H54 (cell line): ENCODE results near the gene LRMDA.

ENCODE experiments used
- DNase-seq: peaks from one replicate; pipeline ENCODE4 v3.0.0; 2011; ENCODE audit warnings: low spot score, mixed read lengths; ENCODE audit not compliant: insufficient read length
- FAIRE-seq: peaks from 3 replicates; lab custom pipeline; 2011; peaks lifted over from hg19 to GRCh38; lab: Jason Lieb, UNC
- POLR2A ChIP-seq: IDR thresholded peaks from 2 replicates; pipeline ENCODE4 v1.6.1; 2011; ENCODE audit warnings: low read depth, mild to moderate bottlenecking, low read length

LRMDA gene

DNA sequence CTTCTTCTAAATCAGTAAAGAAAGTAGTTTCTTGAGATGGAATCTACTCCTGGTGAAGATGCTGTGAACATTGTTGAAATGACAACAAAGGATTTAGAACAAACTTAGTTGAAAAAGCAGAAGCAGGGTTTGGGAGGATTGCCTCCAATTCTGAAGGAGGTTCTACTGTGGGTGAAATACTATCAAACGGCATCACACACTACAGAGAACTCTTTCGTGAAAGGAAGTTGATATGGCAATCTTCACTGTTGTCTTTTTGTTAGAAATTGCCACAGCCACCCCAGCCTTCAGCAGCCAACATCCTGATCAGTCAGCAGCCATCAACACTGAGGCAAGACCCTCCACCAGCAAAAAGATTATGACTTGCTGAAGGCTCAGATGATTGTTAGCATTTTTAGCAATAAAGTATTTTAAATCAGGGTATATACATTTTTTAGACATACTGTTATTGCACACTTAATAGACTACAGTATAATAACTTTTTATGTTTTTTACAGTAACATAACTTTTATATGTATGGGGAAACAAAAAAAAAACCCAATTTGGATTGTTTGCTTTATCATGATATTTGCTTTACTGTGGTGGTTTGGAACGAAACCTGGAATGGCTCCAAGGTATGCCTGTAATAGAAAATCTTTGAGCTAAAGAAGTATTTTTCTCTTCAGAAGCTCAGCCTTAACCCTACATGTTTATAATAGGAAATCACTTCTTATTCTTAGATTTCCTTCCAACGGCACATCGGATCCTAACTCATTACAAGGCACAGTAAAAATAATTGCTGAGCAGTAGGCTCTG lies 257.3 kb downstream of the LRMDA start:
- FAIRE-seq, result no peak
- TF ChIP-seq POLR2A, result no peak
- DNase-seq, result no peak

DNA sequence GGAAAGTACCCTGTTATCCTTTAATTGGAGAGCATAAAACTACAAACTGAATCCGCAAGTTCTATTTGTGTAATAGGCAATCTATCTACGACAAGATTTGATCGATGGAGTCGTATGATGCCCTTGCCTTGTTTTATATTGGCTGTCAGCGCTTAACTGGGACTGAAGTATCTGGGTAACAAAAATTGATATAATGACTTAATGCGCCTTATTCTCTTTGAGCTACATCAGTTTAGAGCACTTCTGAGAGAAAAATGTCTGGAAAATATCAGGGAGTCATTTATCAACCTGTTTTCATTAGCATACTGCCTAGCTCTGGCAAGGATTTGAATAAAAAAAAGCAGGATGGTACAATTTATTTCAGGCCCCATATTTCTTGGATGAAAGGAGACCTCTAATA lies 262.1 kb downstream of the LRMDA start:
- DNase-seq (no peak), FAIRE-seq (no peak)
- no peak for TF ChIP-seq POLR2A

DNA sequence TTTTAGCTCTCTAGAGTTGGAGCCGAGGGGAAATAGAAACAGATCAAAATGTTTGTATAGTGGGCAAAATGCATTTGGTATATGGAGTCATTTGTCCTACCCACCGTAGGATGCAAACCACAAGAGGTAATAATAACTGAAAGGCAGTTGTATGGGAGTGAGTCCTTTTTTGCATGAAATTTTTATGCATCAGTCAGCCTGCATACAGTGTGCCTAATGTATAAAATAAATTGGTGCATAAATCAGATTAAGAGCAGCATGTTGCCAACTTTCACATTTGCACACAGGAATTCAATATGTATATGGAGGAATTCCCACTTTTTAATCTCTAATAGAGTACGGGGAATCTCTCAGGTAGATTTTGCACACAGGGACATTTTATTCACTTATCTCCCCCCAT lies 262.8 kb downstream of the LRMDA start:
- FAIRE-seq (no peak), DNase-seq (no peak)
- TF ChIP-seq POLR2A, result no peak

DNA sequence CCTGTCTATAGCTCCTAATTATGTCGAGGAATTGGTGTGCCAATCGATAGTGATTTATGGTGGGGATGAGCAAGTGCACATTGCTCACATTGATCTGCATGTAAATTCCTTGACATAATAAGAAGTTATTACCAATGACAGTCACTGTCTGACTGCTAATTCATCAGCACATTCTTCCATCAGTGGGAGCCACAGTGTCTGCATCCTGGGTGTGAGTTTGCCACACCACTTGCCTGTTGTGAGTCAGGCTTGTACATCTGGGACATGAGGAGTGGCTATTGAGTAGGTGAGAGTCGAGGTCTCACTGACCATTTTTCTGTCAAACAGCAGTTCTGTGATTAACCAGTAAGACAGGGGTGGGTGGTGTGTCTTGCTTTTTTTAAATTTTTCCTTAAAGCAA lies 263.4 kb downstream of the LRMDA start:
- no peak for FAIRE-seq
- TF ChIP-seq POLR2A, result no peak
- DNase-seq, result no peak

DNA sequence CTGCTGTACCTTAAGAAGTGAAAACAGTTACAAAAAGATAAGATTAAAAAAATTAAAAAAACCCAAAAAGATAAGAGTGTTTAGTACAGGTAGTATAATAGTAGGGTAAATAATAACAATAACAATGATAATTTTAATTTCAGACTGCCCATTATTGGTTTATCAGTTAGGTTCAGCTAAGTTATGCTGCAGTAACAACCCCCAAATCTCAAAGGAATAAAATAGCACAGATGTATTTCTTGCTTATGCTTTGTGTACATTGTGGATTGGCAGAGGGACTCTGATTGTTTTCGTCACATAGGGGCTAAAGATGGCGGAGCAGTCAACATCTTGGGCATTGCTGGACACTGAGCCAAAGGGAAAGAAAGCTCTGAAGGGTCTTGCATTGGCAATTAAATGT lies 264.6 kb downstream of the LRMDA start:
- no peak for FAIRE-seq
- DNase-seq, result no peak
- no peak for TF ChIP-seq POLR2A

DNA sequence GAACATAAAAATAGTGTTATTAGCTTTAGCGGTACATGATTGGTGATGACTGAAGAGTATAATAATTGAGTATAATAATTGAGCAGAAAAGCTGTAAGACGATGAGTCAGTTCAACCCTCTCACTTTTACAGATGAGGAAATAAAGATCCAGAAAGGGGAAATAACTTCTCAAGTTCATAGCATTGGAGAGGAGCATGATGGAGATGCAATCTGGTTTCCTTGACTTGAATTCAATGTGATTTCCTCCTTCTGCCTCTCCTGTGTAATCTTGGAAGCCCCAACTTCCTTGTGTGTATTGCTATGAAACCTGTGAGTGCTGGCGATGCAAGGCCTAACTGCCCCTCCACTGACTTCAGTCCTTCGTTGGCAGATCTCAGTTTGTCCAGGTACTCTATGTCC lies 265.1 kb downstream of the LRMDA start:
- DNase-seq (no peak), FAIRE-seq (no peak)
- TF ChIP-seq POLR2A, result no peak

GRCh38 chr10:75703191-75703854 lies 271.9 kb downstream of the LRMDA start:
- DNase-seq (no peak), FAIRE-seq (no peak)
- TF ChIP-seq POLR2A, result no peak

DNA sequence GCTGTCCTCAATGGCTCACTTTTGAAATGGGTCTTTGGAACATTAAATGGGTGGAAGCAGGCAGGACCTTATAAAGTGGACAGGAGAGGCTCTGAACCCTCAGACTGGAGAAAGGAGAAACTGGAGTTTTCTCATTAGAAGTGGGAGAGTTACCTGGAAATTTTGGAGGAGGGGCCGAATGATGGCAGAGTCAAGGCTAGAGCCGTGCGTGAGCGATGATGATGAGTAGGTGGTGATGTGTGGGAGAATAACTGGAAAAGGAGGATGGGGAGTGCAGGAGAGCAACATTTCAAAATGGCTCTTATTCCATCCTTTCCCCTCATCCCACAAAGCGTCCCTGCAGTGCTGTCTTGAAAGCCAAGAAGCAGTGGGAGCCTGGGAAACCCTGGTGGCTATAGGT lies 274.0 kb downstream of the LRMDA start:
- no peak for FAIRE-seq
- no peak for TF ChIP-seq POLR2A
- no peak for DNase-seq

- TF ChIP-seq POLR2A, result no peak
- DNase-seq (no peak), FAIRE-seq (no peak)
Measured at GRCh38 chr10:75707080-75707840, 275.8 kb downstream of the LRMDA start.

GRCh38 chr10:75708060-75708459 lies 276.6 kb downstream of the LRMDA start:
- no peak for TF ChIP-seq POLR2A
- DNase-seq (no peak), FAIRE-seq (no peak)

GRCh38 chr10:75709245-75709644 lies 277.8 kb downstream of the LRMDA start:
- DNase-seq (no peak), FAIRE-seq (no peak)
- TF ChIP-seq POLR2A, result no peak

DNA sequence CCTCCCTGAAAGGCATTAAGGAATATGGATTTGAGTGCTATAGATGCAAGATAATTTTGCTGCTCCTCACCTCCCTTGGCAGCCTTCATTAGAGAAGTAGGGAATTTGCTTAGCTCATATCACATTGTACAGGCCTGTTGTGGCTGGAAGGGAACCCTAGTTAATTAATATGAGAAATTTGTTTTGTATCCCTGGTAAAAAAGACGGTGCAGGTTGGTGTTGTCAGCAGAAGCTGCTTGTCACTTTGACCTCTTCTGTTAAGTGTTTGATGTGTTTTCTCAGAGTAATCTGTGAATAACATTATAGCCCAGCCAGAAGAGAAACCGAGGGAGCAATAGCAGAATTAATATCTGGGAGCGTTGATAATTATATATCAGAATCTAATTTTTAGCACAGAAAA lies 278.4 kb downstream of the LRMDA start:
- TF ChIP-seq POLR2A, result no peak
- no peak for DNase-seq
- no peak for FAIRE-seq

- FAIRE-seq (no peak), DNase-seq (no peak)
- TF ChIP-seq POLR2A, result no peak
Measured at GRCh38 chr10:75712242-75712880, 280.9 kb downstream of the LRMDA start.

DNA sequence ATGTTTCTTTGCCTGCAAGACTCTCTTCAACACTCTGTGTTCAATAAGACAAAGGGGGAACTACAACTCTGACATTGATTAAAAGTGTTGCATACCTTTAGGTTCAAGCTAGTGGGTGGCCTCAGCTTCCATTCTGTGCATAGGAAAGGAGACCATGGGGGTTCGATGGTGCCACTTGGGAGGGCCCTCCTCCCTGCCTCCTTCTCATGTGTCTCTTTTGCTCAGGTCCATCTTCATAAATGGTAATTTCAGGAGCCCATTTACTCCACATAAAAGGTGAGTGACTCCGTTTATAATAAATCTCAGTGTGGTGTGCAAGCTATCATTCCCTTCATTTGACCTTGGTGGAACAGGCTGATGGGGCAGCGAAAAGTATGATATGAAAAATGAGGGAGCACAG lies 285.1 kb downstream of the LRMDA start:
- FAIRE-seq (no peak), DNase-seq (no peak)
- TF ChIP-seq POLR2A, result no peak
